ENCODE data around the gene PRDM15.

PRDM15 gene

GRCh38 chr21:41833497-41834115 is 45.5 kb downstream of the PRDM15 start:
- no peaks in the 10 kb centered on the region for H3K9me3 ChIP-seq
- DNase-seq = no peak
- H3K27ac ChIP-seq = no peak overlapping the region
- intact Hi-C loops (cut with DNase I; ENCODE audit: low total_unique reads) = no loop called here
- H3K4me1 ChIP-seq = no peaks in the 10 kb centered on the region
- H3K27me3 ChIP-seq = no peaks in the 10 kb centered on the region
- no peak overlapping the region for H3K4me3 ChIP-seq
- H3K36me3 ChIP-seq = peaks cover 37 to 51% (median 44%) of the 10 kb centered on the region in 3 donors
- no peak for TF ChIP-seq CTCF (IDR thresholded peaks at IDR 0.05)

DNA sequence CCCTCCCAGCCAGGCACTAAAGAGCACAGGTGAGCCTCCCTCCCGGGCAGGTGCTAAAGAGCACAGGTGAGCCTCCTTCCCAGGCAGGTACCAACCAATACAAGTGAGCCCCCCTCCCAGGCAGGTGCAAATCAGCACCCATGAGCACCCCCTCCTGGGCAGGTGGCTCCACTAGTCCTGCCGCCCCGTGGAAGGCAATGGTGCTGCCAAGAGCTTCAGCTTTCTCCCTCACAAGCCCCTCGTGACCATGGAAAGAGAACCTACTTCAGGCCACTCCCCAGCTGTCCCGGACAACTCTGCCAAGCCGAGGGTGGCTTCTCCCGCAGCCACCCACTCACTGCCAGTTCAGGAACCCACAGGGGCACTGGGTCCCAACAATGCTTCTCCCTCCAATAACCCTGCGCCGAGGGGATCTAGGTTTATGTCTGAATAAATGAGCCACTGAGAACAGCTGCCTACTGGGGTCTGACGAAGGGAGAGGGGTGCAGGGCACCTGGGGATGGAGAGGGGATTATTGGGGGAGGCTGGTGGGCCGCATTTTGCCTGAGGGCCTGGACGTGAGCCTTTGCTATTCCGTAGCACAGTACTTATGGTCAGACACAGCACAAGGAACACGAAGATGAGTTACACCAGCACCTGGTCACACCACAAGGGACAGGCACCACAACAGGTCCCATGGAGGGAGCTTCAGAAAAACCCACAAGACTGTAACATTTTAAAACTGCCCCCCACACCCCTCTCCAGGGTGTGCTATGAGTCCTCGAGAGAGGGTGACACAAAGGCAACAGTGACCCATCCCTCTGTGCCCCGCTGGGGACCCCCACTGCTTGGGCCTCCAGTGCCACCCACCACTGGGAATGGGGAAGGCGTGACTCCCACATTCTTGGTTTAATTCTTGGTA is 46.3 kb downstream of the PRDM15 start:
- Histone ChIP-seq H3K27me3 (no peaks in the 10 kb centered on the region), H3K9me3 (no peaks in the 10 kb centered on the region), H3K36me3 (peaks cover 35 to 52% (median 43%) of the 10 kb centered on the region in 3 donors), H3K27ac (no peak overlapping the region), H3K4me1 (no peaks in the 10 kb centered on the region), H3K4me3 (no peak overlapping the region)
- DNase-seq = no peak
- intact Hi-C loops (cut with DNase I; ENCODE audit: low total_unique reads) = no loop called here
- no peak for TF ChIP-seq CTCF (IDR thresholded peaks at IDR 0.05)

DNA sequence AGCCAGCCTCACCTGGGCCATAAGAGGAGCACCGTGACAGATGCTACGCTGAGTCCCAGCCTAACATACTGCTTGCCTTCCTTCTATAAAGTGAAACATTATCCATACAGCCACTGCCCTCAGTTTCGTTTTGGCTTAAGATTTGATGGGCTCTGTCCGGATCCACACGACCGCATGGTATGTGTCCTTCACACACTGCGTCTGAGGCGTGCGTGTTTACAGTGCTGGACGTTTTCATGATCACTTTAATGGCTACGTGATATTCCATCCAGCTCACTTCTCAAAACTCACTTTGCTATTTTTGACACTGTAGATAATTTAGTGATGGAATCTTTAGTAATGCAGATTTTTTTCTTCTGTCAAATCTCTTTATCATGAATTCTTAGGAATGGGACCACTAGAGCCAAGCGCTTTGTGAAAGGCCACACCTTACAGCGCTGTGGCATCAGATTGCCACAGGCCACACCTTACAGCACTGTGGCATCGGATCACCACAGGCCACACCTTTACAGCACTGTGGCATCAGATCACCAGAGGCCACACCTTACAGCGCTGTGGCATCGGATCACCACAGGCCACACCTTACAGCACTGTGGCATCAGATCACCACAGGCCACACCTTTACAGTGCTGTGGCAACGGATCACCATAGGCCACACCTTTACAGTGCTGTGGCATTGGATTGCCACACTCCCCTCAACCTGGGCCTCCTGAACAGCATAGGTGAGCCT is 47.1 kb downstream of the PRDM15 start:
- intact Hi-C loops (cut with DNase I; ENCODE audit: low total_unique reads) = no loop called here
- Histone ChIP-seq H3K4me1 (no peaks in the 10 kb centered on the region), H3K4me3 (no peak overlapping the region), H3K27ac (no peak overlapping the region), H3K27me3 (no peaks in the 10 kb centered on the region), H3K36me3 (peaks cover 33 to 50% (median 40%) of the 10 kb centered on the region in 3 donors), H3K9me3 (no peaks in the 10 kb centered on the region)
- DNase-seq = no peak
- TF ChIP-seq CTCF (IDR thresholded peaks at IDR 0.05) = no peak

DNA sequence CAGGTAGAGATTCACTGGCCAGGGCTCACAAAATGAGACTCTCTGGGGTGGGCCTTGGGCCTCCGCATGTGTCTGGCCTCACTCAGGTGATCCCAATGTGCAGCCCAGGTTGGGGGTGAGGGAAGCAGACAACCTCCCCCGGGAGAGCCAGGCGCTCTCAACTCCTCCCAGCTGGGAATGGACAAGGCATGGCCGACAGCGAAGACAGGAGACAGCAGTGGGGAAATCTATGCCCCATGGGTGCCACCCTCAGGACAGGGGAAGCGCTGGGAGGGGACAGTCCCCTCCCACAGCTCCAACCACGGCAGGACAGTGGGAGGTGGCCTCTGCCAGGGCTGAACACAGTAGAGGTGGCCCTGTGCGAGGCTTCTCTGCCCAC is 47.7 kb downstream of the PRDM15 start:
- no peak for DNase-seq
- Histone ChIP-seq H3K27me3 (no peaks in the 10 kb centered on the region), H3K9me3 (no peaks in the 10 kb centered on the region), H3K4me3 (no peak overlapping the region), H3K36me3 (peaks cover 32 to 52% (median 39%) of the 10 kb centered on the region in 3 donors), H3K4me1 (no peaks in the 10 kb centered on the region), H3K27ac (no peak overlapping the region)
- TF ChIP-seq CTCF (IDR thresholded peaks at IDR 0.05) = no peak
- intact Hi-C loops (cut with DNase I; ENCODE audit: low total_unique reads) = no loop called here

DNA sequence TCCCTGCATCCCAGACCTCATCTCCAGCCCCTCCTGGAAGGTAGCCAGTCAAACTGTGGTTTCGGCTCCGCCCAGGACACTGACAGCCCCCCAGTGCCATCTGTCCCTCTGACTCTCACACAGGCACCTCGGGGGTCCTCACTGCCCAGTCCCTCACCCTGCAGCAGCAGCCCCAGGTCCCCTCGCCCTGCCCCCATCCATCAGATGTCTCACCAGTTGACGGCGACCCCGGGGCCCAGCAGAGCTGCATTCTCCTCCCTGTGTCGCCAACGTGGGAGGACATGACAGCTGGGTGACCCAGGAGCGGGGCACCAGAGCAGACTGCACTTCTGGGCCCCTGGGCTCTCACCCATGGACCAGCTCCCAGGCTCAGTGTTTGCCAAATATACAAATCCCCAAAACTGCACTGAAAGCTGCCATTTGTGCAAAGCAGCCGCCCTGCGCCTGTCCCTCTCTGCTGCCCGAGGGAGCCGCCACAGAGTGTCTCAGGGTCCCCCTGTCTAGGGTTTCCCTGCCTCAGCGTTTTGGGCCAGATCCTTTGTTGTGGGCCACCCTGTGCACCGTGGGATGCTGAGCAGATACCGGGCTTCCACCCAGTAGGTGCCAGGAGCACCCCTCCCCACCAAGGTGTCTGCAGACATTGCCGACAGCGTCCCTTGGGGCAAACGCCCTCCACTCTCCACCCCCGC is 48.2 kb downstream of the PRDM15 start:
- DNase-seq = peak in 1 of 2 donors; percentile 39
- intact Hi-C loops (cut with DNase I; ENCODE audit: low total_unique reads) = no loop called here
- no peaks in the 10 kb centered on the region for H3K4me1 ChIP-seq
- TF ChIP-seq CTCF (IDR thresholded peaks at IDR 0.05) = no peak
- H3K36me3 ChIP-seq = peaks cover 26 to 52% (median 39%) of the 10 kb centered on the region in 3 donors
- no peak overlapping the region for H3K4me3 ChIP-seq
- H3K9me3 ChIP-seq = no peaks in the 10 kb centered on the region
- no peaks in the 10 kb centered on the region for H3K27me3 ChIP-seq
- H3K27ac ChIP-seq = no peak overlapping the region

All from tibial artery (tissue), 4 donors.